Measurements from ENCODE around the gene TMEM184A. TPM values are rescaled to one million over a fixed set of nuclear protein-coding genes. Genes with fewer than 3 reads are reported as not detected.

Gene TMEM184A
- total and polyA plus RNA-seq, 2 donors (not counting 3 experiments of a cell fraction or from before 2014, with no cell fraction given) = 0.48 TPM; not detected in 1

DNA sequence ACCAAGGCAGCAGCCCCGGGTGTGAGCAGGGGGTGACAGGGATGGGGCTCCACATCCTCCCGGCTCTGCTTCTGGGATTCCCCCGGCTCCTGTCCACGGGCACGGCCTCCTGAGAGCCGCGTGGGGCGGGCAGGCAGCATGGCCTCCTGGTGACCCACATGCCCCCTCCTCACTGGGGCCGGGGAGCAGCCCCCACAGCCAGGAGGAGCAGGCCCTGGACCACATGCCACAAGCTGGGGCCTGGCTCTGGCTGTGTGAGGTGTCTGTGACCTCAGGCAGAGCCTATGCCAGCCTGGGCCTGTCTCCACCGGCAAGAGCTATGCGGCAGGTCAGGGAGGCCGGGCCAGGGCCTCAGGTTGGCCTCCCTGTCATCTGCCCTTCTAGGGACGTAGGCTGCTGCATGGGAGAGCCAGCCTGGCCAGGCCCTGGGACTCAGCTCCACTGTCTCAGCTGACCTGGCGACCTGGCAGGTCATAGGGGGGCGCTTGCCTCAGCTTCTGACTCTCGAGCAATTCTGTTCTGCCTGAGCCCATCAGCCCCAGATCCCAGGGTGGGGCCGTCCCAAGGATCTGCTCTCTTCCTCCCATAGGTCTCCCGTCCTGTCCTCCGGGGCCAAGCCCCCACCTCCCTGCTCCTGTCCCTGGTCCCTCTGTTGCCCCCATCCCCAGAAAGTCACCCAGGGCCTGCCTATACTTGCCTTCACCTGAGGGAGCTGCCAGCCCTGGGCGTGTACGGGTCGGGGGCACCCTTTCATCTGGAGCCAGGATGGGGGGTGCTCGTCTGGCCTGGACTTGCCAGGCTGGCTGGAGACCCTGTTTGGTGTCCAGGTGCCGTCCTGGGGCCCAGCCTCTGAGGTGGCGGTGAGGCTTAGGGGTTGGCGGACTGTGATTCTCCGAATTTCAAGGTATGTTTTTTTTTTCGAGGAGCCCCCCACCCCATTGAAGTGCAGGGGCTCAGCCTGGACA is 3.9 kb upstream of the TMEM184A start:
- ChIA-PET CTCF (no interaction called here), POLR2A (no interaction called here)
- Histone ChIP-seq H2AFZ (ENCODE audit: low read depth, low read length) (no peak overlapping the region), H3K27ac (ENCODE audit: insufficient read depth, low read depth, low read length) (no peak overlapping the region), H3K79me2 (ENCODE audit: control insufficient read depth, insufficient read depth, low read length) (no peaks in the 10 kb centered on the region), H4K20me1 (replicated peaks; ENCODE audit: control insufficient read depth, extremely low read depth, insufficient read depth, low read length) (no peaks in the 10 kb centered on the region), H3K9ac (replicated peaks; ENCODE audit: extremely low read depth, insufficient read depth, low read length) (no peak overlapping the region), H3K4me1 (ENCODE audit: control insufficient read depth, extremely low read depth, insufficient read depth, low read length) (no peaks in the 10 kb centered on the region), H3K9me3 (replicated peaks; ENCODE audit: control insufficient read depth, insufficient read depth, low read length) (no peaks in the 10 kb centered on the region), H3K4me3 (replicated peaks in 1 of 3; ENCODE audit: insufficient read depth in 1 of 3, low read depth in 1 of 3, low read length in 3 of 3) (no peak overlapping the region), H3K36me3 (ENCODE audit: control insufficient read depth in 2 of 2, extremely low read depth in 1 of 2, insufficient read depth in 2 of 2, low read length in 2 of 2) (no peaks in the 10 kb centered on the region), H3K27me3 (ENCODE audit: control insufficient read depth in 2 of 2, insufficient read depth in 2 of 2, low read length in 2 of 2) (no peaks in the 10 kb centered on the region), H3K4me2 (ENCODE audit: insufficient read depth, low read length) (no peak overlapping the region), H3K9me1 (replicated peaks; ENCODE audit: control insufficient read depth, extremely low read depth, insufficient read depth, low read length) (no peaks in the 10 kb centered on the region)
- dilution Hi-C loops (cut with MboI; ENCODE audit: extremely low pct_ligation_motif_present, low sequenced_read_pairs) (no loop called here), intact Hi-C loops (cut with micrococcal nuclease) (no loop called here)
- TF ChIP-seq EZH2 (IDR thresholded peaks at IDR 0.05; ENCODE audit: borderline replicate concordance, low read depth, low read length, severe bottlenecking) (no peak), GATA2 (IDR thresholded peaks at IDR 0.05; ENCODE audit: insufficient read depth, insufficient read length, low read depth, low read length) (no peak), POLR2AphosphoS5 (IDR thresholded peaks at IDR 0.05; ENCODE audit: insufficient read depth, low read depth, low read length) (no peak), FOS (IDR thresholded peaks at IDR 0.05; ENCODE audit: borderline replicate concordance, insufficient read depth, low read length) (no peak)
- TF ChIP-seq, protein P1, sequence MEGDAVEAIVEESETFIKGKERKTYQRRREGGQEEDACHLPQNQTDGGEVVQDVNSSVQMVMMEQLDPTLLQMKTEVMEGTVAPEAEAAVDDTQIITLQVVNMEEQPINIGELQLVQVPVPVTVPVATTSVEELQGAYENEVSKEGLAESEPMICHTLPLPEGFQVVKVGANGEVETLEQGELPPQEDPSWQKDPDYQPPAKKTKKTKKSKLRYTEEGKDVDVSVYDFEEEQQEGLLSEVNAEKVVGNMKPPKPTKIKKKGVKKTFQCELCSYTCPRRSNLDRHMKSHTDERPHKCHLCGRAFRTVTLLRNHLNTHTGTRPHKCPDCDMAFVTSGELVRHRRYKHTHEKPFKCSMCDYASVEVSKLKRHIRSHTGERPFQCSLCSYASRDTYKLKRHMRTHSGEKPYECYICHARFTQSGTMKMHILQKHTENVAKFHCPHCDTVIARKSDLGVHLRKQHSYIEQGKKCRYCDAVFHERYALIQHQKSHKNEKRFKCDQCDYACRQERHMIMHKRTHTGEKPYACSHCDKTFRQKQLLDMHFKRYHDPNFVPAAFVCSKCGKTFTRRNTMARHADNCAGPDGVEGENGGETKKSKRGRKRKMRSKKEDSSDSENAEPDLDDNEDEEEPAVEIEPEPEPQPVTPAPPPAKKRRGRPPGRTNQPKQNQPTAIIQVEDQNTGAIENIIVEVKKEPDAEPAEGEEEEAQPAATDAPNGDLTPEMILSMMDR (IDR thresholded peaks at IDR 0.05; ENCODE audit: extremely low read depth in 1 of 2, insufficient read depth in 1 of 2, low read depth in 1 of 2, low read length in 2 of 2) = no peak
- no peak for FAIRE-seq
- no peak for DNase-seq (ENCODE audit: low read depth, low spot score)
- BruUV-seq (replicated peaks) = no TSS peak

Data from endothelial cell of umbilical vein (primary cell).